ENCODE data around the gene SNAP29.
"Not testable (repeated sequence)": the region's sequence is repeated elsewhere in the genome, so short reads cannot be mapped to it uniquely, and the experiment has no call there.

DNA sequence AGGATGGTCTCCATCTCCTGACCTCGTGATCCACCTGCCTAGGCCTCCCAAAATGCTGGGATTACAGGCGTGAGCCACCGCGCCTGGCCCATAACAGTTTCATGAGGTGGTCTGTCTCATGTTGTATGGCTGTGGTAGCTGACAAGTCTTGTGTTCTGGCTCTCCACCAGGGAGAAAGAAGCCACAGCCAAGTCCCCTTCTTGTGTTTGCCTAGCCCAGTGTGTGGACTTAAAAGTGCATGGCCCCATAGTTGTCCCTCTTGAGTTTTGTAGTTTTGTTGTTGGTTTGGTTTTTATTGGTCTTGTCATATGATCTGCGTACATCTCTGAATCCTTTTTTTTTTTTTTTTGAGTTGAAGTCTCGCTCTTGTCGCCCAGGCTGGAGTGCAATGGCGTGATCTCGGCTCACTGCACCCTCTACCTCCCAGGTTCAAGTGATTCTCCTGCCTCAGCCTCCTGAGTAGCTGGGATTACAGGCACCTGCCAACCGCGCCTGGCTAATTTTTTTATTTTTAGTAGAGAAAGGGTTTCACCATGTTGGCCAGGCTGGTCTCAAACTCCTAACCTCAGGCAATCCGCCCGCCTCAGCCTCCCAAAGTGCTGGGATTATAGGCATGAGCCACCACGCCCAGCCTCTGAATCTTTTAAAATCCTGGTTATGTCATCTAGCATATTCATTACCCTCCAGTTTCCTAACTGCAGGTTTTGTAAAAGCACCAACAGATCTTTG, 80.8 kb downstream of the SNAP29 start:
- TF ChIP-seq, protein P1, sequence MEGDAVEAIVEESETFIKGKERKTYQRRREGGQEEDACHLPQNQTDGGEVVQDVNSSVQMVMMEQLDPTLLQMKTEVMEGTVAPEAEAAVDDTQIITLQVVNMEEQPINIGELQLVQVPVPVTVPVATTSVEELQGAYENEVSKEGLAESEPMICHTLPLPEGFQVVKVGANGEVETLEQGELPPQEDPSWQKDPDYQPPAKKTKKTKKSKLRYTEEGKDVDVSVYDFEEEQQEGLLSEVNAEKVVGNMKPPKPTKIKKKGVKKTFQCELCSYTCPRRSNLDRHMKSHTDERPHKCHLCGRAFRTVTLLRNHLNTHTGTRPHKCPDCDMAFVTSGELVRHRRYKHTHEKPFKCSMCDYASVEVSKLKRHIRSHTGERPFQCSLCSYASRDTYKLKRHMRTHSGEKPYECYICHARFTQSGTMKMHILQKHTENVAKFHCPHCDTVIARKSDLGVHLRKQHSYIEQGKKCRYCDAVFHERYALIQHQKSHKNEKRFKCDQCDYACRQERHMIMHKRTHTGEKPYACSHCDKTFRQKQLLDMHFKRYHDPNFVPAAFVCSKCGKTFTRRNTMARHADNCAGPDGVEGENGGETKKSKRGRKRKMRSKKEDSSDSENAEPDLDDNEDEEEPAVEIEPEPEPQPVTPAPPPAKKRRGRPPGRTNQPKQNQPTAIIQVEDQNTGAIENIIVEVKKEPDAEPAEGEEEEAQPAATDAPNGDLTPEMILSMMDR (conservative IDR thresholded peaks at IDR 0.05 in 1 of 2, IDR thresholded peaks at IDR 0.05 in 1 of 2; ENCODE audit: extremely low read depth in 1 of 2, insufficient read depth in 1 of 2, low read depth in 1 of 2, low read length in 2 of 2), result not testable (repeated sequence)
- not testable (repeated sequence) for TF ChIP-seq EZH2 (IDR thresholded peaks at IDR 0.05; ENCODE audit: borderline replicate concordance, low read length)
